PFSK-1 (cell line): ENCODE results near the gene MAP7D2.

Source experiments
- TAF1 ChIP-seq: IDR thresholded peaks from 2 replicates; pipeline ENCODE4 v1.6.1; 2012; ENCODE audit warnings: low read length, control low read depth, borderline replicate concordance; ENCODE audit not compliant: insufficient read depth
- TF ChIP-seq, protein P1 (sequence below), 2 experiments: IDR thresholded peaks; 2 replicates each; pipeline versions ENCODE4 v1.6.1 to v1.8.0; 2011 to 2012; ENCODE audit warnings: low read depth in 2 of 2, low read length in 2 of 2, control low read depth in 1 of 2, inconsistent platforms in 1 of 2, mild to moderate bottlenecking in 1 of 2, moderate library complexity in 1 of 2; ENCODE audit not compliant: insufficient read depth in 1 of 2

DNA sequence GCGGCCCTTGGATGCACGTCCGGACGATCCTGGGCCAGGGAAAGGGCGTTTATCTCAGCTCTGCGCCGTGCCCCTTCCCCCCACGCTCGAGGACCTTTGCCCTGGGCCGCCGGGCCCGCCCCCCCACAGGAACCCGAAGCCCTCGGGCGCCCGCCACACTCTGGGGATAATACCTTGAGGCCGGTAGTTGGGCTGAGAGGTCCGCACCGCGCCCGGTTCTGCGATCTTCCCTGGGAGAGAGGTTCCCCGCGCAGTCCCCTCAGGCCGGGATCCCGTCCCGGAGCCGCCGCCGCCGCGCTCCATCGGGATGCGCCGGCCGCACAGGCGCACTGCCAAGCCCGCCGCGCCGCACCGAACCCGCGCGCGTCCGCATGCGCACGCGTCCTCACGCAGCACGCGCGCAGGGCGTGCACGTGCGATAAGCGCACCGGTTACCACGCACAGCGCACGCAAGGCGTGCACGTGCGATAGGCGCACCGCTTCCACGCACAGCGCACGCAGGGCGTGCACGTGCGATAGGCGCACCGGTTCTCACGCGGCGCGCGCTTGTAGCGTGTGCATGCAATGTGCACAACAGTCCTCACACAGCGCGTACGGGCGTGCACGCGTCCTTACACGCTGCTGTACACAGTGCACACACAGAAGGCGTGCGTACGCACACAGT lies at the start of gene MAP7D2:
- TF ChIP-seq, protein P1, sequence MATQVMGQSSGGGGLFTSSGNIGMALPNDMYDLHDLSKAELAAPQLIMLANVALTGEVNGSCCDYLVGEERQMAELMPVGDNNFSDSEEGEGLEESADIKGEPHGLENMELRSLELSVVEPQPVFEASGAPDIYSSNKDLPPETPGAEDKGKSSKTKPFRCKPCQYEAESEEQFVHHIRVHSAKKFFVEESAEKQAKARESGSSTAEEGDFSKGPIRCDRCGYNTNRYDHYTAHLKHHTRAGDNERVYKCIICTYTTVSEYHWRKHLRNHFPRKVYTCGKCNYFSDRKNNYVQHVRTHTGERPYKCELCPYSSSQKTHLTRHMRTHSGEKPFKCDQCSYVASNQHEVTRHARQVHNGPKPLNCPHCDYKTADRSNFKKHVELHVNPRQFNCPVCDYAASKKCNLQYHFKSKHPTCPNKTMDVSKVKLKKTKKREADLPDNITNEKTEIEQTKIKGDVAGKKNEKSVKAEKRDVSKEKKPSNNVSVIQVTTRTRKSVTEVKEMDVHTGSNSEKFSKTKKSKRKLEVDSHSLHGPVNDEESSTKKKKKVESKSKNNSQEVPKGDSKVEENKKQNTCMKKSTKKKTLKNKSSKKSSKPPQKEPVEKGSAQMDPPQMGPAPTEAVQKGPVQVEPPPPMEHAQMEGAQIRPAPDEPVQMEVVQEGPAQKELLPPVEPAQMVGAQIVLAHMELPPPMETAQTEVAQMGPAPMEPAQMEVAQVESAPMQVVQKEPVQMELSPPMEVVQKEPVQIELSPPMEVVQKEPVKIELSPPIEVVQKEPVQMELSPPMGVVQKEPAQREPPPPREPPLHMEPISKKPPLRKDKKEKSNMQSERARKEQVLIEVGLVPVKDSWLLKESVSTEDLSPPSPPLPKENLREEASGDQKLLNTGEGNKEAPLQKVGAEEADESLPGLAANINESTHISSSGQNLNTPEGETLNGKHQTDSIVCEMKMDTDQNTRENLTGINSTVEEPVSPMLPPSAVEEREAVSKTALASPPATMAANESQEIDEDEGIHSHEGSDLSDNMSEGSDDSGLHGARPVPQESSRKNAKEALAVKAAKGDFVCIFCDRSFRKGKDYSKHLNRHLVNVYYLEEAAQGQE (IDR thresholded peaks at IDR 0.05; ENCODE audit: insufficient read depth in 1 of 2, low read depth in 2 of 2, low read length in 2 of 2) = no peak
- no peak for TF ChIP-seq TAF1
